GM21825 (cell line): ENCODE data around the gene CYB5R2.
A peak's percentile ranks its signal among the peaks of the same experiment; 100 is the strongest.

Experiments
- ATAC-seq: cut with Tn5 transposase; IDR thresholded peaks from one replicate; pipeline ENCODE4 v1.9.1; 2021; ENCODE audit warnings: mild to moderate bottlenecking, moderate library complexity; ENCODE audit not compliant: unreplicated experiment

Gene CYB5R2

GRCh38 chr11:7672960-7673723 is at the start of gene CYB5R2:
CYB5R2 (minus strand) TSS chr11:7673500; CDS start chr11:7672825, 675 bp downstream.
- no peak for ATAC-seq

GRCh38 chr11:7714786-7715185 is 41.5 kb upstream of the CYB5R2 start:
- no peak for ATAC-seq

- ATAC-seq = no peak
Measured at GRCh38 chr11:7706377-7706776, 33.1 kb upstream of the CYB5R2 start, which contains the start of gene OVCH2. OVCH2 (minus strand) TSS chr11:7706477; CDS start chr11:7706394, 83 bp downstream.

- ATAC-seq = no peak
Measured at GRCh38 chr11:7703740-7704139, 30.4 kb upstream of the CYB5R2 start.

- no peak for ATAC-seq
Measured at GRCh38 chr11:7696424-7696823, 23.1 kb upstream of the CYB5R2 start.

GRCh38 chr11:7694235-7694634 is 20.9 kb upstream of the CYB5R2 start:
- no peak for ATAC-seq

GRCh38 chr11:7692426-7692825 is 19.1 kb upstream of the CYB5R2 start:
- no peak for ATAC-seq

GRCh38 chr11:7691759-7692350 is 18.6 kb upstream of the CYB5R2 start:
- ATAC-seq = no peak

GRCh38 chr11:7690648-7691047 is 17.3 kb upstream of the CYB5R2 start:
- ATAC-seq = no peak

GRCh38 chr11:7689239-7689638 is 15.9 kb upstream of the CYB5R2 start:
- ATAC-seq = no peak

- no peak for ATAC-seq
Measured at GRCh38 chr11:7688238-7688826, 15.0 kb upstream of the CYB5R2 start.

GRCh38 chr11:7687386-7687785 is 14.1 kb upstream of the CYB5R2 start:
- ATAC-seq = no peak

GRCh38 chr11:7686761-7687160 is 13.5 kb upstream of the CYB5R2 start:
- no peak for ATAC-seq

GRCh38 chr11:7683571-7683970 is 10.3 kb upstream of the CYB5R2 start:
- no peak for ATAC-seq

- no peak for ATAC-seq
Measured at GRCh38 chr11:7677796-7678201, 4.5 kb upstream of the CYB5R2 start.

GRCh38 chr11:7677071-7677470 is 3.8 kb upstream of the CYB5R2 start:
- ATAC-seq = no peak

- no peak for ATAC-seq
Measured at GRCh38 chr11:7675631-7676030, 2.3 kb upstream of the CYB5R2 start.

GRCh38 chr11:7673724-7674434 is 579 bp upstream of the CYB5R2 start:
- ATAC-seq = no peak

- ATAC-seq = peak; percentile 23
Measured at GRCh38 chr11:7672276-7672959, 882 bp downstream of the CYB5R2 start.

GRCh38 chr11:7671347-7672215 is 1.7 kb downstream of the CYB5R2 start:
- ATAC-seq = peak; percentile 69
